Central memory CD8-positive, alpha-beta T cell (primary cell): ENCODE results near the gene KCNQ1OT1.

Experiments used
- ATAC-seq: fragments of 150-1000 bp; cut with Tn5 transposase; replicated peaks from 2 replicates; pipeline ENCODE4 v1.10.0; 2022; ENCODE audit warnings: mild to moderate bottlenecking, moderate FRiP score, moderate number of reproducible peaks; ENCODE audit not compliant: poor library complexity, severe bottlenecking; ENCODE audit errors: extremely low read depth
- DNase-seq, 2 donors: peaks; one replicate each; pipeline ENCODE4 v3.0.0; 2021; ENCODE audit warnings: low spot score in 2 of 2
- H3K27ac Mint-ChIP-seq: one replicate; pipeline ENCODE4 v1.8.0; 2022; ENCODE audit warnings: low read depth, mild to moderate bottlenecking, moderate library complexity, mixed read lengths
- H3K27me3 Mint-ChIP-seq: one replicate; pipeline ENCODE4 v1.8.0; 2022; ENCODE audit warnings: mixed read lengths
- H3K36me3 Mint-ChIP-seq: one replicate; pipeline ENCODE4 v1.8.0; 2022; ENCODE audit warnings: mild to moderate bottlenecking, moderate library complexity, mixed read lengths; ENCODE audit not compliant: insufficient read depth
- H3K4me1 Mint-ChIP-seq: one replicate; pipeline ENCODE4 v1.8.0; 2022; ENCODE audit warnings: mixed read lengths
- H3K4me3 Mint-ChIP-seq: one replicate; pipeline ENCODE4 v1.8.0; 2022; ENCODE audit warnings: mild to moderate bottlenecking, moderate library complexity, mixed read lengths
- H3K9me3 Mint-ChIP-seq: one replicate; pipeline ENCODE4 v1.8.0; 2022; ENCODE audit warnings: mixed read lengths

The KCNQ1OT1 gene

DNA sequence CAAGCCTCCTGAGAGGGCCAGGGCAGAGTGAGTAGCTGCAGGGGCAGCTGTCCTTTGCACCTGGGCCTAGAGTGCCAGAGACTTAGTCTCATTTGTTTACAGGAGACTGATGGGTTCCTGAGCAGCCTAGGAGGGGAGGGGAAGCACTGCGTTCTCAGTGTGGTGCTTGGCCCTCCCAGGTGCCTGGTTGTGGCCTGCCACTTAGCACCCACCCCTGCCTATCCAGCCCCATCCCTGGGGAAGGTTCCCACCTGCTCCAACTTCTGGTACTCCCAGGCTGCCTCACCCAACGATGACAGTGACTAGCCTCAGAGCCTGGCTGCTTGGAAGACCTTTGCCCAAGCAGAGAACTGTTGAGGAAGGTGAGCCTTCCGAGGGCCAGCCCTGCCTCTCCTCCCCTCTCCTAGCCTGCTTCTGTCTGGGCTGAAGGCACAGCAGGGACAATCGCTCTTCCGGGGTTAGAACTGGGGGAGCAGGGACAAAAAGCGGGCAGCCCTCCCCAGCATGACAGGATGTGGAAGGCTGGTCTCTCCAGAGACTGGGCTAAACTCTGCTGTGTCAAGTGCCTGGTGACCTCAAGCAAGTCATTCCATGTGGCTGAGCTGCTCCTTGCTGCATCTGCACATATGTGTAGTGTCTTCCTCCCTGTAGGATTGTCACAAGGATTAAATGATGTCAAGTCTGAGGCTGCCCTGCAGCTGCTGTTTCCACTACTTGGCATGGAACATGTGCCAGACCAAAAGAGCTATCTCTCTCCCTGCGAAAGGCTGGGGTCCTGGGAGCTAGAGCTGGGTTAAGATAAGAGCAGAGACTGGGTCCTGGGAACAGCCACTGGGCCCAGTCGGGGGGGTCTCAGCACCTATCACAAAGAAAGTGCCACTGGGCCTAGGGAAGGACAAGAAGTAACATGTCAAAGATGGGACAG is 9.9 kb downstream of the KCNQ1OT1 start:
- ATAC-seq (no peak), DNase-seq (no peak)
- Mint-ChIP-seq H3K27me3 (no peaks in the 10 kb centered on the region), H3K4me3 (no peak overlapping the region), H3K9me3 (no peaks in the 10 kb centered on the region), H3K4me1 (no peaks in the 10 kb centered on the region), H3K36me3 (no peaks in the 10 kb centered on the region), H3K27ac (no peak overlapping the region)

DNA sequence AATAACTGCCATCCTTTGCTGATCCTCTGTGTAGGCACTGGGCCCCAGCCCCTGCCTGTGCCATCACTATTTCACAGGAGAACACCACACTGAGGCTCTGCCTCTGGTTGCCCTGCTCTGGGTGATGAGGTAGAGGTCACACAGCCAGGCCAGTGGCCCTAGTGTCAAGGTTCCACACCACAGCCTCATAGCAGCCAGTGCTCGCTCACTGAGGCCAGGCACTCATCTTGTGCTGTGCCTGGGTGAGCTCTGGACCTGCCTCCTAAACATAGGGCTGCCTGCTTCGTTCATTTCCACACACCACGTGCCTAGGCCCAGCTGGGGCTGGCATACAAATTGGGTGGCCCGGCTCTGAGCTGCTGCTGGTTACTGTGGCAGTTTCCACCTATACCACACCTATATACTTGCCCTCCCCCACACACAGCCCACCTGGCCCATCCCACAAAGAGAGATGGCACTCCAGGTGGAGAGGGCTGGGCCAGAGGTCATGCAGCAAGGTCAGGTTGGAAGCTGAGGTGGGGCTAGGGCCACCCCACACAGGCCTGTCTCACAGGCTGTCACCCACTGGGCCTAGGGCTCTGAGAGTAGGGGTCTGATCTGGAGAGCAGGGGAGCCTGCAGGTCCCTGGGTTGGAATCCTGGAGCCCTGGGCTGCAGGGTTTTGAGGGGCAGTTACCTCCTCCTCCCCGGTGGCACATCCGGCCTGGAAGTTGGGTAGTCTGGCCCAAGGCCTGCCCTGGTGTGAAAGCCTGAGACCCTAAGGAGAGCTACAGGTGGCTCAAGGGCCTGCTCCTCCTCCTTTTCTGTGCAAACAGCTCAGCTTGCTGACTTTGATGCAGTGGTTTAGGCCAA is 11.2 kb downstream of the KCNQ1OT1 start:
- no peak overlapping the region for H3K4me3 Mint-ChIP-seq
- ATAC-seq = no peak
- no peak for DNase-seq
- H3K27me3 Mint-ChIP-seq = no peaks in the 10 kb centered on the region
- H3K9me3 Mint-ChIP-seq = no peaks in the 10 kb centered on the region
- H3K36me3 Mint-ChIP-seq = peaks cover 1% of the 10 kb centered on the region
- no peaks in the 10 kb centered on the region for H3K4me1 Mint-ChIP-seq
- no peak overlapping the region for H3K27ac Mint-ChIP-seq

DNA sequence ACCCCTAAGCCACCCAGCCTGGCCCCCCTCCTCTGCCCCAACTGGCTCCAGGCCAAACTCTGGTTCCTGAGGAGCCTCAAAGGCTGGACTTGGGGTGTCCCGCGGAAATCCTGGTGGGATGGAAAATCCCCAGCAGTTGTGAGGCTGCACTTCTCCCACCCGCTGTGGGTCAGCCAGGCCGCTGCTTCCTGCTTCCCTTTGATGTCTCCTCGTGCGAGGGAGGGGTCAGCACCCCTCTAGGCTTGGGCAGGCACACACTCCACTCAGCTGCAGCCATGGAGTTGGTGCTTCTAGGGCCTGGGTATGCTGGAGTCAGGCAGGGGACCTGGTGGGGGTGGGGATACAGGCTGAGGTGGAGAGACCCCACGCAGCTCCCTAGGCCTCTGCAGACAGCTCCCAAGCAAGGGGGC is 12.0 kb downstream of the KCNQ1OT1 start:
- H3K4me1 Mint-ChIP-seq = no peaks in the 10 kb centered on the region
- H3K36me3 Mint-ChIP-seq = peaks cover 1% of the 10 kb centered on the region
- H3K27ac Mint-ChIP-seq = no peak overlapping the region
- no peak overlapping the region for H3K4me3 Mint-ChIP-seq
- no peak for ATAC-seq
- H3K27me3 Mint-ChIP-seq = no peaks in the 10 kb centered on the region
- no peak for DNase-seq
- no peaks in the 10 kb centered on the region for H3K9me3 Mint-ChIP-seq

DNA sequence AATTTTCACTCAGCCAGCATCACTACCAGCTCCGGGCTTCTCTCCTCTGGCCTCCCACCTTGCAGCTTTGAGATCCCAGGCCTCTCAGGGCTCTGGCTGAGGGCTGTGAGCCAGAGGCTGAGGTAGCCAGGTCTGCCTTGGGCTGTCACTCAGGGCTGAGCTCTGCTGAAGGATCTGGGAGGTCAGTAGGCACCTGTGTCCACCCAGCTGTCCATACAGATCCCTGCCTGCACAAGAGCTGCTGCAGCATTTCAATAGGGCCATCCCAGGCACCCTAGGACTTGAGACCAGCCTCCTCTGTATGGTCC is 12.6 kb downstream of the KCNQ1OT1 start:
- Mint-ChIP-seq H3K4me3 (no peak overlapping the region), H3K27me3 (no peaks in the 10 kb centered on the region), H3K4me1 (no peaks in the 10 kb centered on the region), H3K9me3 (no peaks in the 10 kb centered on the region), H3K27ac (no peak overlapping the region), H3K36me3 (peaks cover 1% of the 10 kb centered on the region)
- no peak for DNase-seq
- no peak for ATAC-seq

DNA sequence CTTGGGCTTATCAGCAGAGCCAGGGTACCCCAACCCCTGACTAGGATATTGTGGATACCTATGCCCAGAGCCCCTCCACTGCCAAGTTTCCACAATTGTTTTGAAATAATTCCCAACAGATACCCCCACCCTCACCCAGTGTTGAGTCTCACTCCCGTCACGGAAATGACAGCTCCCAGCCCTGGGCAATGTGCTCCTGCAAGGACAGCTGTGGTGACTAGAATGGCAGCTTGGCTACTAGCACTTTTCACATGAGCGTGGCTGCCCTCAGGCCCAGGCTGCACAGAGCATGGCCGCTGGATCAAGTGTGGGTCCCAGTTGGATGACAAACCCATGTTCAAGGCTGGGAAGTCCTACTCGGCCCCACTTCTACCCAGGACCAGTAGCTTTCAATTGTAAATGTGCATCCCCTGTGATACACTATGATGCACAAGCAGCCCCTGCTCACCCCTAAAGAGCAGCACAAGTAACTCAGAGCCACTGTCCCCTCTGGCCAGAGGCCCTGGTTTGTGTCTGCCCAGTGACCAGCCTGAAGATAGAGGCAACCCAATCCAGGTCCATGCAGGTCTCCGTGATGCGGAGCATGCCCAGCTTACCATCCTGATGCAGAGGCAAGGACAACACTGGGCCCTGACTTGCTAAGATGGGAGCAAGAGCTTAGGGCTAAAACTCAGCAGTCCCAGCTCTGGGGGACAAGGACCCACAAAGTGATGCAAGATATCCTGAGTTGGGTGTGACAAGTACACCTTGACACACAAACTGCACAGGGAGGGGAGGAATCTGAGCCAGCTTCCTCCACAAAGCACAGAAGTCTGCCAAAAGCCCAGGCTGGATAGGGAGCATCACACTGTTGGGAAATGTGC is 13.2 kb downstream of the KCNQ1OT1 start:
- Mint-ChIP-seq H3K27me3 (no peaks in the 10 kb centered on the region), H3K27ac (no peak overlapping the region), H3K4me3 (no peak overlapping the region), H3K36me3 (peaks cover 1% of the 10 kb centered on the region), H3K4me1 (no peaks in the 10 kb centered on the region), H3K9me3 (no peaks in the 10 kb centered on the region)
- no peak for ATAC-seq
- no peak for DNase-seq

DNA sequence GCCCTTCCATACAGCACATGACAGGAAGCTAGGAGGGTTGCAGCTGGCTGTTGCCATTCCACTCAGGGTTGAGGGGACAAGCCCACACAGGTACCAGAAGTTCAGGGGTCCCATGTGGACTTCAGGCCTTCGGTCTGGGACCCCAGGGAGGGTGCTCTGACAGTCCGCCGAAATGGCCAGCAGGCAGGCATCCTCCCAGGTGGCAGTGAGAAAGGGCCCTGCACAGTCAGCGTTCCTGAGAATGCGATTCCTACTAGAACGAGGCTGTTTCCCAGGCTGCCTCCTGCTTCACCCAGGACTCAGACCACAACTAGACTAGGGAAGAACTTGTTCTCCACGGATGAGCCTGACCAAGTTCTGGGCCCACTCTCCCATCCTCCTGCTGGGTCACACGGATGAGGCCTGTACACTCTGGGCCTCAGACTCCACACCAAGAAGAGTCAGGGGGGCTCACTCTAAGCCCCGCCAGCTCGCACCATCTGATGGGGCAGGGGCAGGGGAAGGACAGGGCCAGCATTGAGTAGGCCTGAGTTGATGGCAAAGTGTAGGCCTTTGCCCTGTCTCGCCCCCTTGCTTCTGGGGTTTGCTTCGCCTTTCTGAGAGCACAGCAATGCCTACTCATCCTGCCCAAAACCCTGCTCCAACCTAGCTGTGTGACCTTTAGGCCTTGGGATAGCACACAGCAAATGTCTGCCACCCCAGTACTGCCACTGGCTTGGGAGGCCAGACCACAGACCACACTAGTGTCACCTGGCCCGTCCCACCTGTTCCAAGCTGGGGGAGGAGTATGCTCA is 14.0 kb downstream of the KCNQ1OT1 start:
- Mint-ChIP-seq H3K4me1 (no peaks in the 10 kb centered on the region), H3K27me3 (no peaks in the 10 kb centered on the region), H3K4me3 (no peak overlapping the region), H3K9me3 (no peaks in the 10 kb centered on the region), H3K27ac (no peak overlapping the region), H3K36me3 (peaks cover 1% of the 10 kb centered on the region)
- ATAC-seq = no peak
- no peak for DNase-seq

DNA sequence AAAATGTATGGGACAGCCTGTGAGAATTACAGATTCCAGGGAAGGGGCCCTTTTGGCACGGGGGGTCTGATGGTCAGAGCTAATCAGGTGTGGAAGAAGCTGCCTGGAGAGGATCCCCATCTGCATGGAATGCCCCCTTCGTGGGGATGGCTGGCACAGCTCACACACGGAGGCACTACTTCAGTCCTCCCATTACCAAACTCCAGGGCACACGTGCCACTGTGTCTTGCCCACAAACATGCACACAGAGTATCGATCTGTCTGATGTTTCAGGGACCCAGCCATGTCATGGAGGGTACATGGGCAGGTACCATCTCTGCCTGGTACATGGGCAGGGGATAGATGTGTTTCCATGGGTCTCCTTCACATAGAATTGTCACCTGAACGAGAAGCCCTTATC is 14.7 kb downstream of the KCNQ1OT1 start:
- no peak overlapping the region for H3K27ac Mint-ChIP-seq
- no peaks in the 10 kb centered on the region for H3K27me3 Mint-ChIP-seq
- H3K4me3 Mint-ChIP-seq = no peak overlapping the region

DNA sequence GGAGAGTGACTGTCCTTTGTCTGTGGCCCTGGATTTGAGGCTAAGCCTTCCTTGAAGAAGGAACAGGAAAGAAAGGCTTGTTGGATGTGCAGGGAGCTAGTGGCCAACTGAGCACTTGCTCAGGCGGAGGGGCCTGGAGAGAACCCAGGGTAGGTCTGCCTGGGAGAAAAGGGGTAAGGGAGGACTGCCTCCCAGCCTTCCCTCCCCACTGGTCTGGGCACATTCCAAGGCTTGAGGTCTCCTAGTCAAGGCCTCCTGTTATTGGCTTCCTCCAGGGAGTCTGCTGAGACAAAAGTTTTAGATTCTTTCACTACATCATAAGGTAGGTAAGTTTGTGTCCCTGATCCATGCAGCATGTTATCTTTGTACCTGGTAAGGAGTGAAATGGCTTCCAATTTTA is 15.2 kb downstream of the KCNQ1OT1 start:
- Mint-ChIP-seq H3K36me3 (peaks cover 1% of the 10 kb centered on the region), H3K4me3 (no peak overlapping the region), H3K9me3 (no peaks in the 10 kb centered on the region), H3K27me3 (no peaks in the 10 kb centered on the region), H3K4me1 (no peaks in the 10 kb centered on the region), H3K27ac (no peak overlapping the region)
- DNase-seq (no peak), ATAC-seq (no peak)

More for the DNA sequence above, 14.7 kb downstream of the KCNQ1OT1 start:
- no peak for ATAC-seq
- H3K36me3 Mint-ChIP-seq = peaks cover 1% of the 10 kb centered on the region
- H3K9me3 Mint-ChIP-seq = no peaks in the 10 kb centered on the region
- H3K4me1 Mint-ChIP-seq = no peaks in the 10 kb centered on the region
- no peak for DNase-seq

DNA sequence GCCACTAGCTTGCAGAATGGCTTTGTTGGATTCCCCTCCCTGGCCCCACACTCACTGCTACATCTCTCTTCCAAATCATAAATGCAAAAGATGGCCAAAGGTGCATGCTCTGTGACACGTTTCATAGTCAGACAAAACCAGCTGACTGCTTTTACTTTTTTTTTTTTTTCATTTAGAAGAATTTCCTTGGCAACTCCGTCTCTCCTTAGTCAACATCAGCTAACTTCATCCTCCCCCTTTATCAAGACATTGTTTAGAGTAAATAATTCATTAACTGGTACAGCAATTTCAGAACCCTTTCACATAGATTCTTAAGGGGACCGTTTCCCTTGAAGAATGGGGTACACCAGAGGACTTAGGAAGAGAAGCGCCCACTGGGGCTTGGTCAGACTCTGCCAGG is 16.0 kb downstream of the KCNQ1OT1 start:
- no peaks in the 10 kb centered on the region for H3K27me3 Mint-ChIP-seq
- H3K36me3 Mint-ChIP-seq = peaks cover 1% of the 10 kb centered on the region
- no peaks in the 10 kb centered on the region for H3K4me1 Mint-ChIP-seq
- H3K4me3 Mint-ChIP-seq = no peak overlapping the region
- no peaks in the 10 kb centered on the region for H3K9me3 Mint-ChIP-seq
- H3K27ac Mint-ChIP-seq = no peak overlapping the region
- ATAC-seq (no peak), DNase-seq (no peak)

DNA sequence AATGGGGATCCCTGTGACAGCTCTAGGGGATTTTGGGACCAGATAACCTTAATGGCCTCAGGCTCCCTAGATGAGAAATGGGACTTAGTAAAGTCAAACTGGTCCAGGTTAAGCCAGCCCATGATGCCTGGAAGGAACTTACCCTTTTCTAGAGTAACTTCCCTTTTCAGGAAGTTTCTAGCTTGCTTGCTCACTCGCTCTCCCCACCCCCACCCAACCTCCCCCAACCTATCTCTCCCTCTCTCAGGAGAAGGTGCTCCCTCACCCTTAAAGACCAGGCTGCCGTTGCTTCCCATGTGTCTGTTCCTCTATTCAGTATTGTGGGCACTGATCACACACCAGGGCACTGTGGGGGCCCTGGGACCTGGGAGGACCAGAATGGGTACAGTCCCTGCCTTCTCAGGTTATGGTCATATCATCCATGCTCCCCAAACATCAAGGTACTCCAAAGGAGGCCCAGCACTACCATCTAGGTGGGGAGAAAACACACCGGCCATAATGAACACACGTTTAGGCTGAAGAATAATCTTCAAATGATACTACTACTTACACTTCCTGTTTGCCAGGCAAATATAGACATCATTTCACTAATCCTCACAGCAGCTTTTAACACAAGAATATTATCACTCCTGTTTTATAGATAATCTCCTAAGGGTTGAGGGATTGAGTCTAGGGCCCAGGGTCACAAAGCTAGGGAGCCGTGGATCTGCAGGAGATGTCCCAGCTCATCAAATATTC is 18.2 kb downstream of the KCNQ1OT1 start:
- Mint-ChIP-seq H3K4me1 (no peaks in the 10 kb centered on the region), H3K9me3 (no peaks in the 10 kb centered on the region), H3K36me3 (peaks cover 1% of the 10 kb centered on the region), H3K27ac (no peak overlapping the region), H3K27me3 (no peaks in the 10 kb centered on the region), H3K4me3 (no peak overlapping the region)
- no peak for DNase-seq
- ATAC-seq = no peak

DNA sequence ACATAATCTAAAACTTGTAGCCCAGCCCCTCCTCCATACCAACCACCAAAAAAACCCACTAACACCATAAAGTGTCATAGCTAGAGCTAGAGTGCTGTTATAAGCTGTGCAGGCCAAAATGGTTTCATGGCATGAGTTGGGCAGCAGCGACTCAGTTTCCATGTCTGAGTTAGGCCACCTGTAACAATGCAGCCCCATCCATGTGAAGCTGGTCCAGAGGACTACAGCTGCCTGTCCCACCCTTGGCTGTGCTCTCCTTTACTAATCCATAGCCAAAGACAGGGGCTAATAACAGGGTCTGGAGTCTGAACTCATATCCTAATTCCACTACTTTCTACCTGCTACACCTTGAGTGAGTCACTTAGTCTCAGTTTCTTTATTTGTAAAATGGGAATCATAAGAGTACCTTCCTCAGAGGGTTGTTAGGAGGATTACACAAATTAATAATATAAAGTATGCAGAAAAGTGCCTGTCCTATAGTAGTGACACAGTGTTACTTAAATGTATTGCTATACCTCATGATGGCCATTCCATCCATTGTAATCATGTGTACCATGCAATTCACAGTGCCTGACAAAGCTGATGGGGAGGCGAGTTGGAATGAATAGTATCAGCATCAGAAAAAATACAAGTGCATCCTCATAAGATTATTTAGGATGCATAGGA is 20.6 kb downstream of the KCNQ1OT1 start:
- Mint-ChIP-seq H3K4me3 (no peak overlapping the region), H3K9me3 (no peaks in the 10 kb centered on the region), H3K4me1 (no peaks in the 10 kb centered on the region), H3K27ac (no peak overlapping the region), H3K36me3 (peaks cover 1% of the 10 kb centered on the region), H3K27me3 (no peaks in the 10 kb centered on the region)
- ATAC-seq (no peak), DNase-seq (no peak)
